Stimulated activated CD8-positive, alpha-beta memory T cell treated with anti-CD3 and anti-CD28 coated beads, Interleukin-7, amount 100 ng/mL, for 1 hour (primary cell): ENCODE data around the gene MUC20.
"Not testable (repeated sequence)": the region's sequence is repeated elsewhere in the genome, so short reads cannot be mapped to it uniquely, and the experiment has no call there.

Experiments
- DNase-seq, 2 donors: peaks; one replicate each; pipeline ENCODE4 v3.0.0-alpha.2; 2020; ENCODE audit warnings: low read depth in 2 of 2

Gene MUC20, protein sequence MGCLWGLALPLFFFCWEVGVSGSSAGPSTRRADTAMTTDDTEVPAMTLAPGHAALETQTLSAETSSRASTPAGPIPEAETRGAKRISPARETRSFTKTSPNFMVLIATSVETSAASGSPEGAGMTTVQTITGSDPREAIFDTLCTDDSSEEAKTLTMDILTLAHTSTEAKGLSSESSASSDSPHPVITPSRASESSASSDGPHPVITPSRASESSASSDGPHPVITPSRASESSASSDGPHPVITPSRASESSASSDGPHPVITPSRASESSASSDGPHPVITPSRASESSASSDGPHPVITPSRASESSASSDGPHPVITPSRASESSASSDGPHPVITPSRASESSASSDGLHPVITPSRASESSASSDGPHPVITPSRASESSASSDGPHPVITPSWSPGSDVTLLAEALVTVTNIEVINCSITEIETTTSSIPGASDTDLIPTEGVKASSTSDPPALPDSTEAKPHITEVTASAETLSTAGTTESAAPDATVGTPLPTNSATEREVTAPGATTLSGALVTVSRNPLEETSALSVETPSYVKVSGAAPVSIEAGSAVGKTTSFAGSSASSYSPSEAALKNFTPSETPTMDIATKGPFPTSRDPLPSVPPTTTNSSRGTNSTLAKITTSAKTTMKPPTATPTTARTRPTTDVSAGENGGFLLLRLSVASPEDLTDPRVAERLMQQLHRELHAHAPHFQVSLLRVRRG

DNA sequence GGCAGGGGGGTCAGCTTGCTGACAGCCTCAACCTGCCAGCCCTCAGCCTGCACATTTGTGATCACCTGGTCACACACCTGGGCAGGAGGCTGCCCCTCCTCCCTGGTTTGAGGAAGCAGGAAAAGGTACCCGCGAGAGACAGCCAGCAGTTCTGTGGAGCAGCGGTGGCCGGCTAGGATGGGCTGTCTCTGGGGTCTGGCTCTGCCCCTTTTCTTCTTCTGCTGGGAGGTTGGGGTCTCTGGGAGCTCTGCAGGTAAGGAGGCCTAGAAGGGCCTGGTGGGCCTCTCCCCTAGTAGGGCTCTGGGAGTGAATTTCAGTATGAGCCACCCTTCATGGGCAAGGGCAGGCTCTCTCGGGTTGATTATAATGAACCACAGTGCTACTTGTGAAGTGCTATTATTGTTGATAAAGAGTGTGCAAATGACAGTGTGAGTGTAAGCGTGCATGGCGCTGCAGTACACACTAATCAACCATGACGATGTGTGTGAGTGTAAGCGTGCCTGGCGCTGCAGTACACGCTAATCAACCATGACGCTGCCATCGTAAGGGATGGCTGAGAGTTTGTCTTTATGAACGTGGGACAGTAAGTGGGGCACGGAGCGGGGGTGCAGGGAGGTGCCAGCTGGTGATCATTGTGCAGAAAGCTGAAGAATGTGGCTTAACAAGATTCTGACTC lies at the start of gene MUC20:
TSS of gene MUC20 (plus strand) at position 148 of the 676 bp plus-strand sequence. CDS start at position 178, 30 bp downstream.
- DNase-seq: not testable (repeated sequence)

DNA sequence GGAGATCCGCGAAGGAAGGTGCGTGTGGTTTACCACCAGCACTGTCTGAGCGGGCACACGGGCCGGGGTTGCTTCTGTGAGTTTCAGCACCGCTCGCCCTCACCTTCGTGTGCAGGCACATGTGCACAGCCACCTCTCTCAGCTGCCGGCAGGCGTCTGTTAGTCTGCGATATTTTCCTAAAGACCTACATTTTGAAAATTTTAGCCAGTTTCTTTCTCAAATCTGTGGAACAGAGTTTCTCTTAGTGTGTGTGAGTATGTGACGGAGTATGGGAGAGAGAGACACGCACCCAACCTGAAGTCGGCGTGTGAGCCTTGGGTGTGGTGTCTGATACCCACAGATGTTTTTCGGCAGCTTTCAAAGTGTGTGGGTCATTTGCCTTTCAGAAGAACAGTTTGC lies 49.5 kb upstream of the MUC20 start:
- DNase-seq: not testable (repeated sequence)

DNA sequence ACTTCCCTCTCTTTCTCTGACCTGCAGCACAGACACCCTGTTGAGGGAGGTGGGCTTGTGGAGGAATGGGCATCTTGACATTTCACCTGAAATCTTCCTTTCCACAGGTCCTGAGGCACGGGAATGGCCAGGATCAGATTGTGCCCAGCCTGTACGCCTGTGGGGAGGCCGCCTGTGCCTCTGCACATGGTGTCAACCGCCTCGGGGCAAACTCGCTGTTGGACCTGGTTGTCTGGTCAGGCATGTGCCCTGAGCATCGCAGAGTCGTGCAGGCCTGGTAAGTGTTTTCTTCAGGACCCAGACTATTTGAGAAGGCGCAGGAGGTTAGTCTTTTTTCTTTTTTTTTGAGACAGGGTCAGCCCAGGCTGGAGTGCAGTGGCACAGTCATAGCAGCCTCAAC lies 47.1 kb upstream of the MUC20 start:
- DNase-seq: not testable (repeated sequence)

DNA sequence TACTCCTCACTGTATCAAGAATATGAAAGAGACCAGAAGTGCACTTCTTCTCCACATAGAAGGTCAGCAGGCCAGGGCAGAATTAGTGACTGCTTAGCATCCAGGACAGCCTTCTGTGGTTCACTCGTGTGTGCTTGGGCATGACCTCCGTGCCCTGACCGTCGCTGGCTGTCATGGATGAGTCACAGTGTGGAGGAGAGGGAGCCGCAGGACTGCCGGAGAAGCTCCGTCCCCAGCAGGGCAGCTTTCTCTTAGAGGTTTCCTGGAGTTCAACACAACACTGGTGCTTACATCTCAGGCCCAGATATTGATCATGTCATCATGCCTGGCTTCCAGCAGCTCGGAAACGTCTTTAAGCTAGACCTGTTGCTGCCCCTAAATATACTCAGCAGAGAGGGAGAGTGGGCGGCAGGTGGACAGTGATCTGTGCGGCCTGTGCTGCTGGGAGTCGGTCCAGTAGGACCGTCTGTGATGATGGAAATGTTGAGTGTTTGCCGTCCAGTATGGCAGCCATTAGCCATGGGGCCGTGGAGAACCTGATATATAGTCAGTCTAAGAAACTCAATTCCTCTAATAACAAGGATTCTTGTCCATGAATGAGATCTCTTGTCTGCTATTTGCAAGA lies 42.3 kb upstream of the MUC20 start:
- not testable (repeated sequence) for DNase-seq

DNA sequence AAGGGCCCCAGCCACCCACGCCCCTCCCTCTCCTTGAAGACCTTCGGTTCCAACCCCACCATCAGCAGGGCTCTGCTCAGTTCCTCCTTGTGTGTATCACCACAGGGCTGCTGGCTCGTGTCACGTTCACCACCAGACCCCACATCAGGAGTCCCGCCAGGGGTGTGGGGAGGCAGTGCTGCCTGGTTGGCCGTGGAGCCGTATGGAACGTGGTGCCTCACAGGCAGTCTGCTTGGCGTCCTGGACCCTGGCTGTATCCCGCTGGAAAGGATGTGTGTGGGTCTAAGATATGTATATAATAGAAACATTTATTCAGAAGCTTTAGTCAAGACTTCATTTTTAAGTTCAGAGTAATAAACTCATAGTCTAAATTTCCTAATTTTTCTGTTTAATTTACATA lies 40.1 kb upstream of the MUC20 start:
- not testable (repeated sequence) for DNase-seq

DNA sequence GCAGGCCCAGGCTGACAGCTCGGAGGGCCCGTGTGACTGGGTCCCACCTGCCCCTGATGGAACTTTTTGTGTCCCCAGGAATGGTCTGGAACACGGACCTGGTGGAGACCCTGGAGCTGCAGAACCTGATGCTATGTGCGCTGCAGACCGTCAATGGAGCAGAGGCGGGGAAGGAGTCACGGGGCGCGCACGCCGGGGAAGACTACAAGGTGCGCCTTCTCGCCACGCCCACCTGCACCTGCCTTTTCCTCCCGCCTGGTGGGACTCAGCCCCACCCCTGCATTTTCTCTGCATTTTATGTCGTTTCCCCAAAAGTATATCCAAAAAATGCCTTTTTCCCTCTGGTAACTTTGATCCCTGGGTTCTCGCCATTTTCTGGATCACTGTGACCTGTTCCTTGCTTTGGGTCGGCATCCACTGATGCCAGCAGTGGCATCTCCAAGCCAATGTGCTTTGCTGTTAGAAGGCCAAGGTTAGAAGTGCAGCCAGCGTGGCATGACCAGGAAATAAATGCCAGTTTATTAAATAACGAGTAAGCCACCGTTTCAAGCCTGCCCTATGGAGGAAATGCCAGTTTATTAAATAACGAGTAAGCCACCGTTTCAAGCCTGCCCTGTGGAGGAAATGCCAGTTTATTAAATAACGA lies 39.2 kb upstream of the MUC20 start:
- not testable (repeated sequence) for DNase-seq

DNA sequence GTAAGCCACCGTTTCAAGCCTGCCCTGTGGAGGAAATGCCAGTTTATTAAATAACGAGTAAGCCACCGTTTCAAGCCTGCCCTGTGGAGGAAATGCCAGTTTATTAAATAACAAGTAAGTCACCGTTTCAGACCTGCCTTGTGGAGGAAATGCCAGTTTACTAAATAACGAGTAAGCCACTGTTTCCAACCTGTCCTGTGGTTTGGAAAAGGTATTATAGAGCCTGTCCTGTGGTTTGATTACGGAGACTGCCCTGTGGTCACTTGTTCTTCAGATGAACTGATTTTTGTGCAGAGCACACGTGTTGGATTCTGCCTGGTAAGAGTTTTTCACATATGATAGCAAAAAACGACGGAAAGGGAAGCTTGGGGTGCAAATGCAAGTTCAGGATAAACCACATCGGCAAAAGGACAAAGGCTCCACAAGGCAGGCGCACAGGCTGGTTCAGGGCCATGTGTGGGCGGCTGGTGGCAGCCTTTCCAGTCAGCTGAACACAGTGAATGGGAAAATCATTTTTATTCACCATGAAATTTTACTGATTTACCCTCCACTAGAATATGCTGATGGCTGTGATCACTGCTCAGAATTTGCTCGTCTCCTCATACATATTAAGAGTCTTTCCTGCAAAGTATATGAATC lies 38.6 kb upstream of the MUC20 start:
- not testable (repeated sequence) for DNase-seq

DNA sequence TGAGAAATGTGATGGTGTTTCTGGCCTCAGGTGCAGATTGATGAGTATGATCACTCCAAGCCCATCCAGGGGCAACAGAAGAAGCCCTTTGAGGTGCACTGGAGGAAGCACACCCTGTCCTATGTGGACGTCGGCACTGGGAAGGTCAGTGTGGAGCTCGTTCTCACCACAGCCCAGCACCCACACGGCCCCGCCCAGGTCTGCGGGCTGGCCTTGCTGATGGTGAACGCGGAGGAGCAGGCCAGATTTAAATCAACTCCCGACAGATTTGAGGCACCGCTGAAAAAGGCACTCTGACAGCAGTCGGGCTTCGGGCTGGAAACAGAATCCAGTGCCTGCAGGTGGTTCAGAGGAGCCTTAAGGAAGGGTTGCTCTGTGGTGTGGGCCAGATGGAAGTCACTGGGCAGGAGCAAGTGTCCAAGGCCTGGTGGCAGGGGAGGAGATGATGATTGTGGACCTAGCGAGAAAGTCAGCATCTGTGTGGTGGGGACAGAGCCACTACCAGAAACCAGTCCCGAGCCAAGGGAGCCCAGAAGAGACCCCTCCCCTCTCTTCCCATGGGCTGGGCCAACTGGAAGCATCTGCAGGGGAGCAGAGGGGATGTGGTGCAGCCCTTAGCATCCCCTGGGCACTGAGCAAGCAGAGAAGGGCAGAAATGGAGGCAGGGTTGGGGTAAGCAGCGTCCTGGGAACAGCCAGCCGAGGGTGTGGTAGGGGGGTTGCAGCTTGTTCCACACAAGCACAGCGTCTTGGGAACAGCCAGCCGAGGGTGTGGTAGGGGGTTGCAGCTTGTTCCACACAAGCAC lies 36.9 kb upstream of the MUC20 start:
- DNase-seq: not testable (repeated sequence)

DNA sequence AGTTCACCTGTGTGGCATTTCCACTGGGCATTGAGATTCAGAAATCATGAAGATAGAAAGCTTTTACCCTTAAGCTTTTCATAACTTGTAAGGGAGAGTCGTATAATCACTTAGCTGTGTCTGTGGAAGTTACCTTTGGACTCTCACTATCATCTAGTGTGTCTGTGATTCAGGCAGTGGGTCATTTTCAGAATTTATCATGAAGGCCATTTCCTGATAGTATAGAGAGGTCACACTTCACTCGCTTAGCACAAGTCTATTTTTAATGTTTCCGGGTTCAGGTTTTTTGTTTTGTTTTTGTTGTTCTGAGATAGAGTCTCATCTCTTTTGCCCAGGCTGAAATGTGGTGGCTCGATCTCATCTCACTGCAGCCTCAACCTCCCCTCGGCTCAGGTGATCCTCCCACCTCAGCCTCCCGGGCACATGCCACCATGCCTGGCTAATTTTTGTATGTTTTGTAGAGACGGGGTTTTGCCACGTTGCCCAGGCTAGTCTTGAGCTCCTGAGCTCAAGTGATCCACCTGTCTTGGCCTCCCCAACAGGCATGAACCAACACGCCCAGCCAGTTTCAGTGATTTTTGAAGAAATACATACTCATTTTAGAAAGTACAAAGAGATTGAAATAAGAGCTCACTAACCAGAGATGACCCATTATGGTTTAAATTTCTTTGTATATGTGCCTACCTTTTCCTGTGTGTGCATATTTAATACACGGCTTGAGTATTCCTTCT lies 36.1 kb upstream of the MUC20 start:
- not testable (repeated sequence) for DNase-seq

DNA sequence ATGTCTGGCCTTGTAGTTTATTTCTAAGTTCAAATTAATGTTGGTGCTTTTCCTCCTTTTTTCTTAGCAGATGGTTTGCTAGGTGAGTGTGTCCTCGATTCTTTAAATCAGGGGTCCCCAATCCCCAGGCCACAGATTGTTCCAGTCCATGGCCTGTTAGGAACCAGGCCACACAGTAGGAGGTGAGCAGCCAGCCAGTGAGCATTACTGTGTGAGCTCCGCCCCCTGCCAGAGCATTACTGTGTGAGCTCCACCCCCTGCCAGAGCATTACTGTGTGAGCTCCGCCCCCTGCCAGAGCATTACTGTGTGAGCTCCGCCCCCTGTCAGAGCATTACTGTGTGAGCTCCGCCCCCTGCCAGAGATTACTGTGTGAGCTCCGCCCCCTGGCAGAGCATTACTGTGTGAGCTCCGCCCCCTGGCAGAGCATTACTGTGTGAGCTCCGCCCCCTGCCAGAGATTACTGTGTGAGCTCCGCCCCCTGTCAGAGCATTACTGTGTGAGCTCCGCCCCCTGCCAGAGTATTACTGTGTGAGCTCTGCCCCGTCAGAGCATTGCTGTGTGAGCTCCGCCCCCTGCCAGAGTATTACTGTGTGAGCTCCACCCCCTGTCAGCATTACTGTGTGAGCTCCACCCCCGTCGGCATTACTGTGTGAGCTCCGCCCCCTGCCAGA lies 34.1 kb upstream of the MUC20 start:
- not testable (repeated sequence) for DNase-seq

DNA sequence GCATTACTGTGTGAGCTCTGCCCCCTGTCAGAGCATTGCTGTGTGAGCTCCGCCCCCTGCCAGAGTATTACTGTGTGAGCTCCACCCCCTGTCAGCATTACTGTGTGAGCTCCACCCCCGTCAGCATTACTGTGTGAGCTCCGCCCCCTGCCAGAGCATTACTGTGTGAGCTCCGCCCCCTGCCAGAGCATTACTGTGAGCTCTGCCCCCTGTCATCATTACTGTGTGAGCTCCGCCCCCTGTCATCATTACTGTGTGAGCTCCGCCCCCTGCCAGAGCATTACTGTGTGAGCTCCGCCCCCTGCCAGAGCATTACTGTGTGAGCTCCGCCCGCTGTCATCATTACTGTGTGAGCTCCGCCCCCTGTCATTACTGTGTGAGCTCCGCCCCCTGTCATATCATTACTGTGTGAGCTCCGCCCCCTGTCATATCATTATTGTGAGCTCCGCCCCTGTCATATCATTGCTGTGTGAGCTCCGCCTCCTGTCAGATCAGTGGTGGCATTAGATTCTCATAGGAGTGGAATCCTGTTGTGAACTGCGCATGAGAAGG lies 33.5 kb upstream of the MUC20 start:
- not testable (repeated sequence) for DNase-seq

DNA sequence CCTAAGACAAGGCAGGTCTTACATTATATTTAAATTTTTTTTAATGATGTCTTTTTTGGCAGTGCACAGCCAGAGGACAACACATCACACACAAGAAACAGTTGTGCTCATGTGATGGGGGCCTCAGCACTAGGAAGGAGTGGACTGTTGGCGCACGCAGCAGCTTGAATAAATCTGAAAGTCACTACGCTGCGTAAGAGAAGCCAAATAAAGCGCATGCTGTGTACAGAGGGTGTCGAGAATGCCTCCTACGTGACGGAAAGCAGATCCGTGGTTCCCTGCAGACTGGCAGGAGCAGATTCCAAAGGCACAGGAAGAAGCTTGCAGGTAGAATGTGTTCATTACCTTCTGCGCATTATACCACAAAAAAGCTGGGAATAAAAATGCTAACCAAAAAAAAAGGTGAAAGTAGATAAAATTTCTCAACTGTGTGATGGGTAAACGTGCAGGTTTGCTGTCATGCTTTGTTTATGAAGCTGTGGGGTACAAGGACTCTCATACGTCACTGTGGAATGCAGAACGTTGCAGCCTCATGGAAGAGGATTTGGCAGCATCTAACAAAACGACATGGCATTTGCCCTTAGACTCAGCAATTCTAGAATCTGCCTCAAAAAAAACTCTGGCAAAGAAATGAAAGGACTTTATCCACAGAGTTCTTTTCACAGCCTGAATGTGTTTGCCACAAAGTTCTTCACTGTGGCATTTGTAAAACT lies 32.2 kb upstream of the MUC20 start:
- DNase-seq: not testable (repeated sequence)

DNA sequence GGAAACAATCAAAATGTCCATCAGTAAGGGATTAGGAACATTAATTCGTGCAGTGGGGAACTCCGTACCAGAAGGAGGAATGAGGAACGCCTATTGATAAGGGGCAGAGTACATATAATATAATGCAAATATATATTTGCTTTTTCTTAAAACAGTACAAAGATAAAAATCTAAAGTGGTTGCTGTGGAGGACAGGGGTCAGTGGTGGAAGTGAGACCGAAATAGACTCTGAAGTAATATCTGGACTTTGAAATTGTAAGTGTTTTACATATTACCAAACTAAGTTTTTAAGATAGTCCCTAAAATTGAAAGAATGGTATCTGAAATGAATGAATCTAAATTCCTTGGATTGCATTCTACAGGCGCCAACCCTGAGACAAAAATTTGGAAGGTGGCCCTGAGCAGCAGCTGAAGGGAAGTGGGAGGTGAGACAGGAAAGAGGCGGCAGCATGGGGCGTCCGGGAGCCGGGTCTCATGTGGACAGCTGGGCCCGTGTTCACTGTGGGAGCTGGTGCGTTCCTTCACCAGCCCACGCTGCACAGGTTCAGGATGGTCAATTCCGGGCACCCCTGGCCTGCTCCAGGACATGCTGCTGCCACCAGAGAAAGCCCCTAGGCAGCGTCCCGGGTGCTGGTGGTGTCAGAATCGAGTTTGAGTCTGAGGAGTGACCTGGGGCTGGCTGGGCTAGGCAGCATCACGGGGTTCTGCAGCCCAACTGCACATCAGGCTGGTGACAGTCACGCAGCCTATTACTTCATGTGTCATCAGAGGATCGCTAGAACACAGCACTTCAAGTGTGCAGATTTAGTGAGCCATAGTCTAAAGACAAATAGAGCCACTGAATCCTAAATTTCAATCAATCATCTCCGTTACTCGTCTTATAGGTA lies 31.4 kb upstream of the MUC20 start:
- not testable (repeated sequence) for DNase-seq

DNA sequence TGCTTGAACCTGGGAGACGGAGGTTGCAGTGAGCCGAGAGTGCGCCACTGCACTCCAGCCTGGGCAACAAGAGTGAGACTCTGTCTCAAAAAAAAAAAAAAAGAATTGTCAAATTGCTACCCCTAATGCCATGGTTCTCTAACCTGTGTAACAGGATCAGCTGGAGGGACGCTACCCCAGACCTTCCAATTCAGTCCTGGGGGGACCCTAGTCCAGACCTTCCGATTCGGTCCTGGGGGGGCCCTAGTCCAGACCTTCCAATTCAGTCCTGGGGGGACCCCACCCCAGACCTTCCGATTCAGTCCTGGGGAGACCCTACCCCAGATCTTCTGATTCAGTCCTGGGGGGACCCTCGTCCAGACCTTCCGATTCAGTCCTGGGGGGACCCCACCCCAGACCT lies 29.8 kb upstream of the MUC20 start:
- no peak for DNase-seq

DNA sequence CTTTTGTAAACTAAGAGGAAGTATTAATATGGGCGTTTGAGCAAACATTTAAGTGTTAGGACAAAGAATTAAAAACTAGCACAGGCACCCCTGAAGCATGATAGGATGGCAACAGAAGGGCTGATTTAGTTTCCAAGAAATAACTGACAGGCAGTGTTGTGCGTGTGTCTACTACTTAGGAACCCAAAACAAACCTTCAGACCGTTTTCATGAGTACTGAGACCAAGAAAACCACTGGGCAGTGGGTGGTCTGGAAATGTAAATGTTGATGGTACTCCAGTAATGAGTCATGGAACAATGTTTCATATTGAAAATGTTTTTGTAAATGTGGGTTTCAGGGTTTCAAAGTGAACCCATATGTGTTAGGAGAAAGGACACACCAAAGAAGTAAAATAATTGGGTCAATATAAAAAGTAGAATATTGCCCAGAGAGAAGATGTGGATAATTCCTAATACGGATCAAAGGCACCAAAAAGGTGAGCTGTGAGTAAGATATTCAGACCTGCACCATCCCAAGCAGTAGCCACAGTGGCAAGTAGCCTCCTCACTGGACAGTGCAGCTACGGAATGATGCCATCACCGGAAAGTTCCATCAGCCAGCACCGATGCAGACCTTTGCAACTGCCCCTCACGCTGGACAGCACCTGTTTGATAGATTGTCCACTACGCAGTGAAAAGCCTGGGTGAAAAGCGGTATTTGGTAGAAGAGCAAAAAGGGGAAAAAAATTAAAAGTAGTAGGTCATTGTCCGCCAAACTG lies 29.0 kb upstream of the MUC20 start:
- not testable (repeated sequence) for DNase-seq

DNA sequence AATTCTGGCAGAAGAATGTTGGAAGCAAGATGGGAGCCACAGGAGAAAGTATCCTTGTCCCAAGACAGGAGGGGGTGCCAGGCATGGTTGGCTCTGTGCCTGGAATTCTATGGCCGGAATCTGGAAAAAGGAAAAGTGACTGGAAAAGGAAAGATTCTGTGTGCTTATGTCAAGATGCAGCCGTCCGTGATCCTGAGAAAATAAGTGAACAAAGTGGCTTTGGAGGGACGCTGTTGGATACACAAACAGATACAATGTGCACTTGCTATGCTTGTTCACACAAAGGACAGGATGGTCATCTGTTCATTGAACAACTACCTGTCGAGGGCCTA lies 28.5 kb upstream of the MUC20 start:
- DNase-seq: no peak
